ENCODE measurements around the gene FYB2. TPM values are rescaled to one million over a fixed set of nuclear protein-coding genes. Genes with fewer than 3 reads are reported as not detected.

Gene FYB2
- total and polyA plus RNA-seq, 10 of the 15 experiments (the other 5 are each of a cell fraction or from before 2014, with no cell fraction given): 0.04 to 0.16 (median 0.05) TPM; not detected in 4

DNA sequence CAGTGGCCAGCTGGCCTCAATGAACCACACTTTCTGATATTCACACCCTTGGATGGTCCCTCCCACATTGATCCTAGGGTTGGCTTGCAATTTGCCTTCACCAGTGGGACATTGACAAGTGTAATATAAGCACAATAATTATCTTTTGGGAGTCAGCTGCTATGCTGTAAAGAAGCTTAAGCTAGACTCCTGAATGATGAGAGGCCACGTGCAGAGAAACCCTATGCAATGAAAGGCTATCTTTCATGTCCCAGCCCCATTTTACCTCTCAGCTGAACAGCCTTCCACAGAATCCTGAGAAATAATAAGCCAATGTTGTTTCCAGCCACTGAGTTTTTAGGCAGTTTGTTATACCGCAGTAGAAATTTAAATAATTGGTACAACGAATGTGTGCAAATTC, 24.3 kb upstream of the FYB2 start (continued):
- TF ChIP-seq, protein P1, sequence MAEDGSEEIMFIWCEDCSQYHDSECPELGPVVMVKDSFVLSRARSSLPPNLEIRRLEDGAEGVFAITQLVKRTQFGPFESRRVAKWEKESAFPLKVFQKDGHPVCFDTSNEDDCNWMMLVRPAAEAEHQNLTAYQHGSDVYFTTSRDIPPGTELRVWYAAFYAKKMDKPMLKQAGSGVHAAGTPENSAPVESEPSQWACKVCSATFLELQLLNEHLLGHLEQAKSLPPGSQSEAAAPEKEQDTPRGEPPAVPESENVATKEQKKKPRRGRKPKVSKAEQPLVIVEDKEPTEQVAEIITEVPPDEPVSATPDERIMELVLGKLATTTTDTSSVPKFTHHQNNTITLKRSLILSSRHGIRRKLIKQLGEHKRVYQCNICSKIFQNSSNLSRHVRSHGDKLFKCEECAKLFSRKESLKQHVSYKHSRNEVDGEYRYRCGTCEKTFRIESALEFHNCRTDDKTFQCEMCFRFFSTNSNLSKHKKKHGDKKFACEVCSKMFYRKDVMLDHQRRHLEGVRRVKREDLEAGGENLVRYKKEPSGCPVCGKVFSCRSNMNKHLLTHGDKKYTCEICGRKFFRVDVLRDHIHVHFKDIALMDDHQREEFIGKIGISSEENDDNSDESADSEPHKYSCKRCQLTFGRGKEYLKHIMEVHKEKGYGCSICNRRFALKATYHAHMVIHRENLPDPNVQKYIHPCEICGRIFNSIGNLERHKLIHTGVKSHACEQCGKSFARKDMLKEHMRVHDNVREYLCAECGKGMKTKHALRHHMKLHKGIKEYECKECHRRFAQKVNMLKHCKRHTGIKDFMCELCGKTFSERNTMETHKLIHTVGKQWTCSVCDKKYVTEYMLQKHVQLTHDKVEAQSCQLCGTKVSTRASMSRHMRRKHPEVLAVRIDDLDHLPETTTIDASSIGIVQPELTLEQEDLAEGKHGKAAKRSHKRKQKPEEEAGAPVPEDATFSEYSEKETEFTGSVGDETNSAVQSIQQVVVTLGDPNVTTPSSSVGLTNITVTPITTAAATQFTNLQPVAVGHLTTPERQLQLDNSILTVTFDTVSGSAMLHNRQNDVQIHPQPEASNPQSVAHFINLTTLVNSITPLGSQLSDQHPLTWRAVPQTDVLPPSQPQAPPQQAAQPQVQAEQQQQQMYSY (CRISPR knock-in tag; IDR thresholded peaks at IDR 0.05): no peak

DNA sequence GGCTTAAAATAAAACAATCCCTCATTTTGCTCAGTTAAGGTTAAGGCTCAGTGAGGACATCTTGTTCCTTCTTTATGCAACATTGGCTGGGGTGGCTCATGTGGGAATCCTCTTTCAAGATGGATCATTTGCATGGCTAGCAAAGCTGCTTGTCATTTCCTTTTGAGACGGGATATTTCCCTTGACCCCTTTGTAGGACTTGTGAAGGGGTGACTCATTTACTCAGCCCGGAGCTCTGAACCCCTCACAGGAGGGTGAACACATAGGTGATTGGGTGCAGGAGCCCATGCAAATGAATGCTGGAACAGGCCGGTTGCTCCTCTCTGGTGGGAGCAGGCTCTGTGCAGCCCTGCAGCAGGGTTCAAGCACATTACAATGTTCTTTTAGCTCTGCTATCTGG, 19.6 kb upstream of the FYB2 start:
- in situ Hi-C loops (cut with MboI): loop anchor here (25.0 kb wide), 1 partner anchor 1724 kb away; no protein-coding TSS in a partner anchor
- 29% methylated on average over 3 of the region's 3 CpGs for WGBS (ENCODE audit: insufficient coverage, insufficient replicate concordance, low lambda C conversion rate, missing lambda C conversion rate)
- no peak overlapping the region for H2AFZ ChIP-seq (ENCODE audit: control insufficient read depth, low read depth, low read length)
- no peak overlapping the region for H3K4me3 ChIP-seq
- no peak for ATAC-seq
- H3K27ac ChIP-seq (ENCODE audit: control insufficient read depth, insufficient read depth): no peak overlapping the region
- no peak for FAIRE-seq
- DNase-seq (ENCODE audit: low read depth, low spot score): no peak
- no peak overlapping the region for H3K9ac ChIP-seq (ENCODE audit: control insufficient read depth, insufficient read depth, low read length)
- ChIA-PET CTCF (no interaction called here), RAD21 (ENCODE audit: unreplicated experiment) (no interaction called here), POLR2A (no interaction called here), SMC1A (ENCODE audit: uncharacterized antibody, unreplicated experiment) (no interaction called here)
- intact Hi-C loops (cut with micrococcal nuclease; ENCODE audit: unreplicated experiment): loop anchor here (5.0 kb wide), 1 partner anchor 1194 kb away; no protein-coding TSS in a partner anchor
- no peaks in the 10 kb centered on the region for H3K36me3 ChIP-seq (ENCODE audit: control insufficient read depth in 2 of 2, insufficient read depth in 2 of 2, low read length in 1 of 2)
- no peak overlapping the region for H3K4me2 ChIP-seq (ENCODE audit: control insufficient read depth, insufficient read depth)
- no peaks in the 10 kb centered on the region for H4K20me1 ChIP-seq (ENCODE audit: control insufficient read depth, insufficient read depth)
- no peaks in the 10 kb centered on the region for H3K79me2 ChIP-seq (ENCODE audit: control insufficient read depth, insufficient read depth, low read length)
- no peaks in the 10 kb centered on the region for H3K9me3 ChIP-seq (replicated peaks; ENCODE audit: control insufficient read depth, insufficient read depth, low read length)
- no peaks in the 10 kb centered on the region for H3K4me1 ChIP-seq (ENCODE audit: control insufficient read depth, insufficient read depth, low read length)
- no TSS peak for BruUV-seq (replicated peaks)
- H3K27me3 ChIP-seq (replicated peaks in 1 of 2; ENCODE audit: control insufficient read depth in 2 of 2, insufficient read depth in 2 of 2, low read length in 1 of 2): no peaks in the 10 kb centered on the region; a peak in 1 of 4 replicates
- TF ChIP-seq BMI1 (IDR thresholded peaks at IDR 0.05; ENCODE audit: borderline replicate concordance): no peak
- no peak for TF ChIP-seq IKZF1 (conservative IDR thresholded peaks at IDR 0.05)
- no peak for TF ChIP-seq NFYB (IDR thresholded peaks at IDR 0.05; ENCODE audit: insufficient read depth, low read depth, low read length)
- no peak for TF ChIP-seq IKZF2 (IDR thresholded peaks at IDR 0.05)
- TF ChIP-seq, protein P2, sequence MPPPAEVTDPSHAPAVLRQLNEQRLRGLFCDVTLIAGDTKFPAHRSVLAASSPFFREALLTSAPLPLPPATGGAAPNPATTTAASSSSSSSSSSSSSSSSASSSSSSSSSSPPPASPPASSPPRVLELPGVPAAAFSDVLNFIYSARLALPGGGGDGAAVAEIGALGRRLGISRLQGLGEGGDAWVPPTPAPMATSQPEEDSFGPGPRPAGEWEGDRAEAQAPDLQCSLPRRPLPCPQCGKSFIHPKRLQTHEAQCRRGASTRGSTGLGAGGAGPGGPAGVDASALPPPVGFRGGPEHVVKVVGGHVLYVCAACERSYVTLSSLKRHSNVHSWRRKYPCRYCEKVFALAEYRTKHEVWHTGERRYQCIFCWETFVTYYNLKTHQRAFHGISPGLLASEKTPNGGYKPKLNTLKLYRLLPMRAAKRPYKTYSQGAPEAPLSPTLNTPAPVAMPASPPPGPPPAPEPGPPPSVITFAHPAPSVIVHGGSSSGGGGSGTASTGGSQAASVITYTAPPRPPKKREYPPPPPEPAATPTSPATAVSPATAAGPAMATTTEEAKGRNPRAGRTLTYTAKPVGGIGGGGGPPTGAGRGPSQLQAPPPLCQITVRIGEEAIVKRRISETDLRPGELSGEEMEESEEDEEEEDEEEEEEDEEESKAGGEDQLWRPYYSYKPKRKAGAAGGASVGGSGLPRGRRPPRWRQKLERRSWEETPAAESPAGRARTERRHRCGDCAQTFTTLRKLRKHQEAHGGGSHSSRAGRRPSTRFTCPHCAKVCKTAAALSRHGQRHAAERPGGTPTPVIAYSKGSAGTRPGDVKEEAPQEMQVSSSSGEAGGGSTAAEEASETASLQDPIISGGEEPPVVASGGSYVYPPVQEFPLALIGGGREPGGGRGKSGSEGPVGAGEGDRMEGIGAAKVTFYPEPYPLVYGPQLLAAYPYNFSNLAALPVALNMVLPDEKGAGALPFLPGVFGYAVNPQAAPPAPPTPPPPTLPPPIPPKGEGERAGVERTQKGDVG (CRISPR knock-in tag; IDR thresholded peaks at IDR 0.05): no peak
- TF ChIP-seq, protein P3, sequence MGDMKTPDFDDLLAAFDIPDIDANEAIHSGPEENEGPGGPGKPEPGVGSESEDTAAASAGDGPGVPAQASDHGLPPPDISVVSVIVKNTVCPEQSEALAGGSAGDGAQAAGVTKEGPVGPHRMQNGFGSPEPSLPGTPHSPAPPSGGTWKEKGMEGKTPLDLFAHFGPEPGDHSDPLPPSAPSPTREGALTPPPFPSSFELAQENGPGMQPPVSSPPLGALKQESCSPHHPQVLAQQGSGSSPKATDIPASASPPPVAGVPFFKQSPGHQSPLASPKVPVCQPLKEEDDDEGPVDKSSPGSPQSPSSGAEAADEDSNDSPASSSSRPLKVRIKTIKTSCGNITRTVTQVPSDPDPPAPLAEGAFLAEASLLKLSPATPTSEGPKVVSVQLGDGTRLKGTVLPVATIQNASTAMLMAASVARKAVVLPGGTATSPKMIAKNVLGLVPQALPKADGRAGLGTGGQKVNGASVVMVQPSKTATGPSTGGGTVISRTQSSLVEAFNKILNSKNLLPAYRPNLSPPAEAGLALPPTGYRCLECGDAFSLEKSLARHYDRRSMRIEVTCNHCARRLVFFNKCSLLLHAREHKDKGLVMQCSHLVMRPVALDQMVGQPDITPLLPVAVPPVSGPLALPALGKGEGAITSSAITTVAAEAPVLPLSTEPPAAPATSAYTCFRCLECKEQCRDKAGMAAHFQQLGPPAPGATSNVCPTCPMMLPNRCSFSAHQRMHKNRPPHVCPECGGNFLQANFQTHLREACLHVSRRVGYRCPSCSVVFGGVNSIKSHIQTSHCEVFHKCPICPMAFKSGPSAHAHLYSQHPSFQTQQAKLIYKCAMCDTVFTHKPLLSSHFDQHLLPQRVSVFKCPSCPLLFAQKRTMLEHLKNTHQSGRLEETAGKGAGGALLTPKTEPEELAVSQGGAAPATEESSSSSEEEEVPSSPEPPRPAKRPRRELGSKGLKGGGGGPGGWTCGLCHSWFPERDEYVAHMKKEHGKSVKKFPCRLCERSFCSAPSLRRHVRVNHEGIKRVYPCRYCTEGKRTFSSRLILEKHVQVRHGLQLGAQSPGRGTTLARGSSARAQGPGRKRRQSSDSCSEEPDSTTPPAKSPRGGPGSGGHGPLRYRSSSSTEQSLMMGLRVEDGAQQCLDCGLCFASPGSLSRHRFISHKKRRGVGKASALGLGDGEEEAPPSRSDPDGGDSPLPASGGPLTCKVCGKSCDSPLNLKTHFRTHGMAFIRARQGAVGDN (IDR thresholded peaks at IDR 0.05): no peak
- no peak for TF ChIP-seq NR2C1 (IDR thresholded peaks at IDR 0.05)
- no peak for TF ChIP-seq ZNF24 (IDR thresholded peaks at IDR 0.05)
- TF ChIP-seq, protein P4, sequence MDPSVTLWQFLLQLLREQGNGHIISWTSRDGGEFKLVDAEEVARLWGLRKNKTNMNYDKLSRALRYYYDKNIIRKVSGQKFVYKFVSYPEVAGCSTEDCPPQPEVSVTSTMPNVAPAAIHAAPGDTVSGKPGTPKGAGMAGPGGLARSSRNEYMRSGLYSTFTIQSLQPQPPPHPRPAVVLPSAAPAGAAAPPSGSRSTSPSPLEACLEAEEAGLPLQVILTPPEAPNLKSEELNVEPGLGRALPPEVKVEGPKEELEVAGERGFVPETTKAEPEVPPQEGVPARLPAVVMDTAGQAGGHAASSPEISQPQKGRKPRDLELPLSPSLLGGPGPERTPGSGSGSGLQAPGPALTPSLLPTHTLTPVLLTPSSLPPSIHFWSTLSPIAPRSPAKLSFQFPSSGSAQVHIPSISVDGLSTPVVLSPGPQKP (IDR thresholded peaks at IDR 0.05; ENCODE audit: low read depth, low read length): no peak
- no peak for TF ChIP-seq ESRRA (IDR thresholded peaks at IDR 0.05; ENCODE audit: low read length)

All from GM12878 (cell line).